ENCODE measurements around the gene ATP10A.

- TF ChIP-seq, protein P1, sequence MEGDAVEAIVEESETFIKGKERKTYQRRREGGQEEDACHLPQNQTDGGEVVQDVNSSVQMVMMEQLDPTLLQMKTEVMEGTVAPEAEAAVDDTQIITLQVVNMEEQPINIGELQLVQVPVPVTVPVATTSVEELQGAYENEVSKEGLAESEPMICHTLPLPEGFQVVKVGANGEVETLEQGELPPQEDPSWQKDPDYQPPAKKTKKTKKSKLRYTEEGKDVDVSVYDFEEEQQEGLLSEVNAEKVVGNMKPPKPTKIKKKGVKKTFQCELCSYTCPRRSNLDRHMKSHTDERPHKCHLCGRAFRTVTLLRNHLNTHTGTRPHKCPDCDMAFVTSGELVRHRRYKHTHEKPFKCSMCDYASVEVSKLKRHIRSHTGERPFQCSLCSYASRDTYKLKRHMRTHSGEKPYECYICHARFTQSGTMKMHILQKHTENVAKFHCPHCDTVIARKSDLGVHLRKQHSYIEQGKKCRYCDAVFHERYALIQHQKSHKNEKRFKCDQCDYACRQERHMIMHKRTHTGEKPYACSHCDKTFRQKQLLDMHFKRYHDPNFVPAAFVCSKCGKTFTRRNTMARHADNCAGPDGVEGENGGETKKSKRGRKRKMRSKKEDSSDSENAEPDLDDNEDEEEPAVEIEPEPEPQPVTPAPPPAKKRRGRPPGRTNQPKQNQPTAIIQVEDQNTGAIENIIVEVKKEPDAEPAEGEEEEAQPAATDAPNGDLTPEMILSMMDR (optimal IDR thresholded peaks at IDR 0.05 in 1 of 3, IDR thresholded peaks at IDR 0.05 in 1 of 3, conservative IDR thresholded peaks at IDR 0.05 in 1 of 3; ENCODE audit: extremely low read depth in 1 of 3, insufficient read depth in 2 of 3, low read length in 3 of 3), result no peak
- no peak for TF ChIP-seq EZH2 (IDR thresholded peaks at IDR 0.05; ENCODE audit: low read length)
Measured at GRCh38 chr15:25641361-25641760, 221.8 kb downstream of the ATP10A start.
